Astrocyte of the cerebellum (primary cell): ENCODE results near the gene TMPRSS2.
A peak's percentile ranks its signal among the peaks of the same experiment; 100 is the strongest.

ENCODE experiments used
- DNase-seq: peaks from one replicate; pipeline ENCODE4 v3.0.0-alpha.2; 2011; ENCODE audit warnings: low read depth
- H3K4me3 ChIP-seq: 2 replicates; pipeline ENCODE4 v1.5.1; 2011; ENCODE audit warnings: mild to moderate bottlenecking, low read depth, low read length, moderate library complexity
- CTCF ChIP-seq: IDR thresholded peaks from 2 replicates; pipeline ENCODE4 v1.5.1; 2012; ENCODE audit warnings: low read length, low read depth, moderate library complexity, mild to moderate bottlenecking; ENCODE audit errors: missing control alignments
- in situ Hi-C: cut with HindIII; loops from 2 replicates; pipeline ENCODE4 v1.10.0; 2017; ENCODE audit warnings: low sequenced_read_pairs

TMPRSS2 gene

DNA sequence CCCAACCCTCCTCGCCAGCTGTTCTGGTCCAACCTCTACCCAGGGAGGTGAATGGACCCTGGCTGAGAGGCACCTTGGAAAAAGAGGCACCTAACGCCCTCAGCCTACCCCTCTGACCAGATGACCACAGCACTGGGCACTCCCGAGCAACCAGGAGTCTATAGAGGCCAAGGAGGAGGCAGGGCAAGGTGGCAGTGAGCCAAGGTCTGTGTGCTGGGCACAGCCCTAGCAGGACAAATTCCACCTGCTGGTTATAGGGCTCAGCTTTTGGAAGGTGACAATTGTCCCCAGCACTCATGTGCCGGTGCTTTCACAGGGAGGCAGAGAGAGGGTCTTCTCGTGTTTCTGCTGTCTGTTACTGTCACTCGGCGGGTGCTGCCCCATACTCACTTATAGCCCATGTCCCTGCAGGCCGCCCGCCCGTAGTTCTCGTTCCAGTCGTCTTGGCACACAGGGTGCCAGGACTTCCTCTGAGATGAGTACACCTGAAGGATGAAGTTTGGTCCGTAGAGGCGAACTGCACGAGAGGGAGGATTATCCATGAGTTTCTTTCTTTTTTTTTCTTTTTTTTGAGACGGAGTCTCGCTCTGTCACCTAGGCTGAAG lies 27.8 kb downstream of the TMPRSS2 start:
- no peak for TF ChIP-seq CTCF
- H3K4me3 ChIP-seq = no peak overlapping the region
- no peak for DNase-seq
- in situ Hi-C loops = no loop called here

DNA sequence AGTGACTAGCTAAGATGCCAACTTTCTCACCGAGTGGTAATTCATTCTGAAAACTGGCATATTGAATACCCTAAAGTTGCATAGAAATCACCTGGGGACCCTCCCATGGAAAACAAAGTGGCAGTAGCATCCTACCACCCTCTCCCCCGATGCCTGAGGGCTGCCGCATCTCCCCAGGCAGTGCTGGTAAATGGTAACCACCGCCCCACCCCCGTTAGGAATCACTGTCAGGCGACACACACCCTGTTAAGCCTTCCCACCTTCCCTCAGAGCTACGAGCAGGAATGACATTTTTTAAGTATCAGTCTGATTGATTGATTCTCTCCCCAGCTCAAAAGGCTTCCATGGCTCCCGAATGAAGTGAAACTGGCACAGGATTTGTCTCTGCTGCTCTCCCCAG lies 28.3 kb downstream of the TMPRSS2 start:
- no peak for TF ChIP-seq CTCF
- H3K4me3 ChIP-seq = no peak overlapping the region
- no peak for DNase-seq
- in situ Hi-C loops = no loop called here

- TF ChIP-seq CTCF = no peak
- in situ Hi-C loops = no loop called here
- no peak overlapping the region for H3K4me3 ChIP-seq
- DNase-seq = peak; percentile 26
These were observed 29.4 kb downstream of the TMPRSS2 start for GRCh38 chr21:41478319-41479177.

GRCh38 chr21:41477641-41478318 lies 30.2 kb downstream of the TMPRSS2 start:
- no peak for TF ChIP-seq CTCF
- in situ Hi-C loops = no loop called here
- peak; percentile 52 for DNase-seq
- no peak overlapping the region for H3K4me3 ChIP-seq

GRCh38 chr21:41475714-41476420 lies 32.1 kb downstream of the TMPRSS2 start:
- H3K4me3 ChIP-seq = no peak overlapping the region
- in situ Hi-C loops = no loop called here
- no peak for DNase-seq
- peak; percentile 9 for TF ChIP-seq CTCF
